GM19239 (cell line): ENCODE measurements around the gene MISP.
"Not testable (repeated sequence)": the region's sequence is repeated elsewhere in the genome, so short reads cannot be mapped to it uniquely, and the experiment has no call there.

ENCODE experiments used
- DNase-seq: peaks from one replicate; pipeline ENCODE4 v3.0.0; 2011; ENCODE audit warnings: low spot score; ENCODE audit not compliant: insufficient read length
- FAIRE-seq: peaks from 2 replicates; lab custom pipeline; 2011; peaks lifted over from hg19 to GRCh38; lab: Jason Lieb, UNC

Gene MISP

DNA sequence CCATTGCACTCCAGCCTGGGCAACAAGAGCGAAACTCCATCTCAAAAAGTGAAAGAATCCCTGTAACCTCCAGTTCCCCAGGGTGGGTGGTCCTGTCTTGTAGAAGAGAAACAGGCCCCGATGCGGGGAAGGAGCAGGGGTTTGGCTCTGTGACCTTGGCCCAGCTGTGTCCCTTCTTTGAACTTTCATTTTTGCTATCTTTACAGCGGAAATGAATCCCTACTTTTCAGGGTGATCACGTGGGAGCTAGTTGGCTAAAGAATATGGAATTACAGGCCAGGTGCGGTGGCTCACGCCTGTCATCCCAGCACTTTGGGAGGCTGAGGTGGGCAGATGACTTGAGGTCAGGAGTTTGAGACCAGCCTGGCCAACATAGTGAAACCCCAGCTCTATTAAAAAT is 5.8 kb upstream of the MISP start:
- DNase-seq, FAIRE-seq: not testable (repeated sequence)

- DNase-seq = no peak
- FAIRE-seq = no peak
These were observed 4.6 kb upstream of the MISP start for GRCh38 chr19:746208-746819.

GRCh38 chr19:746956-747355 is 4.0 kb upstream of the MISP start:
- DNase-seq = no peak
- FAIRE-seq = no peak

- FAIRE-seq (no peak), DNase-seq (no peak)
These were observed 3.3 kb upstream of the MISP start for GRCh38 chr19:747432-748273.

DNA sequence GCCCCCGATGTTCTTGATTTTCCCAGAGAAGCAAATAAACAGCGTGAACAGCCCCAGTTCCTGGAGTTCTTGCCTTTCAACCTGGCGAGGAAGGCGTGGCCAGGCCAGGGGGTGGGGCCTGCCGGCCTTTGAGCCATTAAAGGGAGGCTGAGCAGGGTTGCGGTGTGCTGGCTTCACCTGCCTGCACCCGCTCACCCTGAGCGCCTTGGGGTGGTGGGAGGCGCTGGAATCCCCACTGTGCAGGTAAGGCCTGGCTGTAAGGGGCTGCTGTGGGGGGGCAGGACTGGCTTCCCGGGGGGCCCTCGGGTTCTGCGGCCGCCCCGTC is 2.7 kb upstream of the MISP start:
- no peak for DNase-seq
- no peak for FAIRE-seq

DNA sequence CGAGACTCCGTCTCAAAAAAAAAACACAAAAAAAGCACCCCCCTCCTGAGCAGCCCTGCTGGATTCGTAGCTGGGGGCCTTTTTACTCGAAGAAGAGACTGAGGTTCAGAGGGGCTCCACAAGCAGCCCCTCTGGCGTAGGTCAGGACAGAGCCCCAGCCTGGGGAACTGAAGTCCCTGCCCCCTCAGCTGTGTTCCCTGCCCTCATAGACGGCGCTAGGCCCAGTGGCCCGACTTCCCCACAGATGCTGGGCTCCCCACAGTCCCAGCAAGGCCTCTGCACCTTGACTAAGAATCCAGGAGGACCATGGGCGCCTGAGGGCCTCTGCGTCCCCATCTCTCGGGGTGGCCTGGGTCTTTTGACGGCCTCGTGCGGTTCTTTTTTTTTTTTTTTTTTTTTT is 1.1 kb upstream of the MISP start:
- no peak for FAIRE-seq
- DNase-seq = no peak

DNA sequence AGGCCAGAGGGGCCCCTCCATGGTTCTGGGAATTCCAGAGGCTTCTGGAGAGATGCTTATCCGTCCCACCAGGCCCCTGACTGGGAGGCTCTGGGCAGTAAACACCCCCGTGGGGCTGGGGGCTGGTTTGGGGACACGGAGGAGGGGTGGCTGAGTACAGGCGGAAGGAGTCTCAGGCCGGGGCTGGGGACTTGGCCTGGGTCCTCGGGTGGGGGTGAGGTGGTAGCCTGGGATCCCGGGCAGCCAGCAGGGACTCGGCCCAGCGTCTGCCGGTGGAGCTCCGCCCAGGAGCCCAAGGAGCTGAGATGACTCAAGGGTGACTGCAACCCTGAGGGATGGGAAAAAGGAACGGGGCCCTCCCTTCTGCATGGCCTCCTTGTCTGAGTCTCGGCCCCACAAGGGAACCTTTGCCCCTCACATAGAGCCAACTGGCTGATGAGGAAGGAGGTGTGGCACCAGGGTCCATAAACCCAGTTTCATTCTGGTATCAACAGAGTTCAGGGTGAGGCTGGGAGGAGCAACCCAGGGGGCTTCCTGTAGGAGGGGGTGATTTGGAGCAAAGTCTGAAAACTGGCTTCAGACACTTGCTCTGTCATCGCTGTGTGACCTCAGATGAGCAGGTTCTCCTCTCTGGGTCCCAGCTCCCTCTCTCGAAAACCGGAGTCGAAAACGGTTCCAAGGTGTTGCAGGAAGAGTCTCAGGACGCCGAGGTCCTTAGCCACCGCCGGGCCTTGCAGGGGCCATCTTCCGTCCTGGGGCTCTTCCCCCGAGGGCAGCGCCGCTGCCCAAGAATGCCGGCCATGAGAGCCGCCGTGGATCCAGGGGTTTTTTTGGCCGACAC is 809 bp downstream of the MISP start:
- no peak for DNase-seq

GRCh38 chr19:752652-753517 is 2.0 kb downstream of the MISP start:
- DNase-seq (no peak), FAIRE-seq (no peak)

More for the DNA sequence above, 809 bp downstream of the MISP start:
- no peak for FAIRE-seq

GRCh38 chr19:754530-754929 is 3.6 kb downstream of the MISP start:
- no peak for FAIRE-seq

GRCh38 chr19:755063-755462 is 4.2 kb downstream of the MISP start:
- DNase-seq = no peak
- FAIRE-seq = no peak

More at GRCh38 chr19:754530-754929, 3.6 kb downstream of the MISP start:
- no peak for DNase-seq

DNA sequence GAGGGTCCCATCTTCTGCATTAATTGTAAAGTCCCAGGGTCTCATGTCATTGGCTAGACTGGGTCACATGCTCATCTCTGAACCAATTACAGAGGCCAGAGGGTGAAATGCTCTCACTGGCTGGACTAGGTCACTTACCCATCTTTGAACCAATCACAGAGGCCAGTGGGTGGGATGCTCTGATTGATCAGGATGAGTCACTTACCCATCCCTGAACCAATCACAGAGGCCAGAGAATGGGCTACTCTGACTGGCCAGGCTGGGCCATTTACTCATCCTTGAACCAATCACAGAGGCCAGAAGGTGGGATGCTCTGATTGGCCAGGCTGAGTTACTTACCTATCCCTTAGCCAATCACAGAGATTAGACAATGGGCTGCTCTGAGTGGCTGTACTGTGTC is 5.3 kb downstream of the MISP start:
- no peak for FAIRE-seq
- no peak for DNase-seq

DNA sequence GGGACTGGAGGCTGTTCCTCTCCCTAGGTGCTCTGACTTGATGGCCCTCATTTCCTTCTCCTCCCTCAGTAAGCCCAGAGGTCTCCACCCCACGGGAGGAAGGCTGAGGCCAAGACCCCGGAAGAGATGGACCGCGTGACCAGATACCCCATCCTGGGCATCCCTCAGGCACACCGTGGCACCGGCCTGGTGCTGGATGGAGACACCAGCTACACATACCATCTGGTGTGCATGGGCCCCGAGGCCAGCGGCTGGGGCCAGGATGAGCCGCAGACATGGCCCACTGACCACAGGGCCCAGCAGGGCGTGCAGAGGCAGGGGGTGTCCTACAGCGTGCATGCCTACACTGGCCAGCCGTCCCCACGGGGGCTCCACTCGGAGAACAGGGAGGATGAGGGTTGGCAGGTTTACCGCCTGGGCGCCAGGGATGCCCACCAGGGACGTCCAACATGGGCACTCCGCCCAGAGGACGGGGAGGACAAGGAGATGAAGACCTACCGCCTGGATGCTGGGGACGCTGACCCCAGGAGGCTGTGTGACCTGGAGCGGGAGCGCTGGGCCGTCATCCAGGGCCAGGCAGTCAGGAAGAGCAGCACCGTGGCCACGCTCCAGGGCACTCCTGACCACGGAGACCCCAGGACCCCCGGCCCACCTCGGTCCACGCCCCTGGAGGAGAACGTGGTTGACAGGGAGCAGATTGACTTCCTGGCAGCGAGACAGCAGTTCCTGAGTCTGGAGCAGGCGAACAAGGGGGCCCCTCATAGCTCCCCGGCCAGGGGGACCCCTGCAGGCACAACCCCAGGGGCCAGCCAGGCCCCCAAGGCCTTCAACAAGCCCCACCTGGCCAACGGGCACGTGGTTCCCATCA is 6.1 kb downstream of the MISP start:
- FAIRE-seq = no peak
- no peak for DNase-seq

DNA sequence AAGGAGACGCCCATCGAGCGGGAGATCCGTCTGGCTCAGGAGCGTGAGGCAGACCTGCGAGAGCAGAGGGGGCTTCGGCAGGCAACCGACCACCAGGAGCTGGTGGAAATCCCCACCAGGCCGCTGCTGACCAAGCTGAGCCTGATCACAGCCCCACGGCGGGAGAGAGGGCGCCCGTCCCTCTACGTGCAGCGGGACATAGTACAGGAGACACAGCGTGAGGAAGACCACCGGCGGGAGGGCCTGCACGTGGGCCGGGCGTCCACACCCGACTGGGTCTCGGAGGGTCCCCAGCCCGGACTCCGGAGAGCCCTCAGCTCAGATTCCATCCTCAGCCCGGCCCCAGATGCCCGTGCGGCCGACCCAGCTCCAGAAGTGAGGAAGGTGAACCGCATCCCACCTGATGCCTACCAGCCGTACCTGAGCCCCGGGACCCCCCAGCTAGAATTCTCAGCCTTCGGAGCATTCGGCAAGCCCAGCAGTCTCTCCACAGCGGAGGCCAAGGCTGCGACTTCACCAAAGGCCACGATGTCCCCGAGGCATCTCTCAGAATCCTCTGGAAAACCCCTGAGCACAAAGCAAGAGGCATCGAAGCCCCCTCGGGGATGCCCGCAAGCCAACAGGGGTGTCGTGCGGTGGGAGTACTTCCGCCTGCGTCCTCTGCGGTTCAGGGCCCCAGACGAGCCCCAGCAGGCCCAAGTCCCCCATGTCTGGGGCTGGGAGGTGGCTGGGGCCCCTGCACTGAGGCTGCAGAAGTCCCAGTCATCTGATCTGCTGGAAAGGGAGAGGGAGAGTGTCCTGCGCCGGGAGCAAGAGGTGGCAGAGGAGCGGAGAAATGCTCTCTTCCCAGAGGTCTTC is 7.1 kb downstream of the MISP start:
- DNase-seq (no peak), FAIRE-seq (no peak)

DNA sequence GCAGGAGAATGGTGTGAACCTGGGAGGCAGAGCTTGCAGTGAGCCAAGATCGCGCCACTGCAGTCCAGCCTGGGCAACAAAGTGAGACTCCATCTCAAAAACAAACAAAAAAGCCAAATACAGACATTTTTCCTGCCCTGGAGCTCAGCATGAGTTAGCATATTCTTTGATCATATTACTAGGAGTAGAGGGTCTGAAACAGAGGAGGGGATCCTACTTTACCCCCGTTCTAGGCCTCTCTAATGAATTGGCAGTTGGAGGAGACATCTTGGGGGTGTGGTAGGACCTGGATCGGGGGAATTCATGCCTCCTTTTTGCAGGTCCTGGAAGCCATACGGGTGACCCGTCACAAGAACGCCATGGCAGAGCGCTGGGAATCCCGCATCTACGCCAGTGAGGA is 12.3 kb downstream of the MISP start:
- FAIRE-seq (no peak), DNase-seq (no peak)

DNA sequence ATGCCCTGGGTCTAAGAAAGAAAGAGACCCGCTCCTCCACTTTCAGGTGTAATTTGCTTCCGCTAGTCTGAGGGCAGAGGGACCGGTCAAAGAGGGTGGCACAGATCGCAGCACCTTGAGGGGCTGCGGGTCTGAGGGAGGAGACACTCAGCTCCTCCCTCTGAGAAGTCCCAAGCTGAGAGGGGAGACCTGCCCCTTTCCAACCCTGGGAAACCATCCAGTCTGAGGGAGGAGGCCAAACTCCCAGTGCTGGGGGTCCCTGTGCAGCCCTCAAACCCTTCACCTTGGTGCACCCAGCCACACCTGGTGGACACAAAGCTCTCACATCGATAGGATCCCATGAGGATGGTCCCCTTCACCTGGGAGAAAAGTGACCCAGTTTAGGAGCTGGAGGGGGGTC is 13.0 kb downstream of the MISP start:
- no peak for FAIRE-seq

DNA sequence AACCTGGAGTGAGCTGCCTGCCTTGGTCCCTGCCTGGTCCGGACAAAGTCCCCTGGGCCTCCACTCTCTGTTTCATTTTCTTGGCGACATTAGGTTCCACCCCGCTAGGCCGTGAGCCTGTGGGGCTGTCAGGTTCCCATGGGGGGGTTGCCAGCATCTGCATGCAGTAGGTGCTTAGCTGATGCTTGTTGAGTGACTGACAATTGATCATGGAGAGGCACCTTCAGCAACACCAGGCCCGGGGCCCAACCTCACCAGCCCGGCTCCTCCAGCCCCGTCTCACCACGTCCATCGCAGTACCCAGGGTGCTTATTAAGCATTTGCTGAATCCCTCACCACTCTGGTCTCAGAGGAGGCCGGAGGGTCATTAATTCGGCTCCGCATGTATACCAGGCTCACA is 13.4 kb downstream of the MISP start:
- FAIRE-seq = no peak
- DNase-seq = no peak

More for the DNA sequence above, 13.0 kb downstream of the MISP start:
- DNase-seq = no peak

- DNase-seq (no peak), FAIRE-seq (no peak)
These were observed 14.3 kb downstream of the MISP start for GRCh38 chr19:765179-765738.

GRCh38 chr19:768424-768823 is 17.5 kb downstream of the MISP start:
- DNase-seq (no peak), FAIRE-seq (no peak)
